ENCODE measurements around the gene PHAX. TPM values are rescaled to one million over a fixed set of nuclear protein-coding genes. Genes with fewer than 3 reads are reported as not detected.

Gene PHAX
- 29.4 and 39.1 TPM in 2 replicates for total RNA-seq (ENCODE audit: low replicate concordance)

GRCh38 chr5:126600631-126601511 lies at the start of gene PHAX:
TSS of gene PHAX (plus strand) at chr5:126600947. CDS start at chr5:126600963, 16 bp downstream.

GRCh38 chr5:126594748-126595485 lies 5.8 kb upstream of the PHAX start, which contains the start of gene ALDH7A1:
TSS of gene ALDH7A1 (minus strand) at chr5:126595219. CDS start at chr5:126595198, 21 bp downstream.

Other genes with a start within 250 kb of the PHAX start
- gene GRAMD2B, start 177.5 kb upstream of the PHAX start, total RNA-seq (ENCODE audit: low replicate concordance), result 3.0 and 12.8 TPM in 2 replicates
- 43.2 and 49.5 TPM in 2 replicates for gene ALDH7A1, start 5.7 kb upstream of the PHAX start, total RNA-seq (ENCODE audit: low replicate concordance)
- 6.0 and 20.7 TPM in 2 replicates for gene LMNB1, start 176.2 kb downstream of the PHAX start, total RNA-seq (ENCODE audit: low replicate concordance)